SH-SY5Y (cell line): ENCODE results near the gene ARHGAP1.

Source experiments
- GATA2 ChIP-seq: IDR thresholded peaks from 2 replicates; pipeline ENCODE4 v1.6.1; 2011; ENCODE audit warnings: mild to moderate bottlenecking, low read depth, low read length
- GATA3 ChIP-seq: IDR thresholded peaks from 2 replicates; pipeline ENCODE4 v1.6.1; 2011; ENCODE audit warnings: low read depth, mild to moderate bottlenecking, low read length, moderate library complexity

DNA sequence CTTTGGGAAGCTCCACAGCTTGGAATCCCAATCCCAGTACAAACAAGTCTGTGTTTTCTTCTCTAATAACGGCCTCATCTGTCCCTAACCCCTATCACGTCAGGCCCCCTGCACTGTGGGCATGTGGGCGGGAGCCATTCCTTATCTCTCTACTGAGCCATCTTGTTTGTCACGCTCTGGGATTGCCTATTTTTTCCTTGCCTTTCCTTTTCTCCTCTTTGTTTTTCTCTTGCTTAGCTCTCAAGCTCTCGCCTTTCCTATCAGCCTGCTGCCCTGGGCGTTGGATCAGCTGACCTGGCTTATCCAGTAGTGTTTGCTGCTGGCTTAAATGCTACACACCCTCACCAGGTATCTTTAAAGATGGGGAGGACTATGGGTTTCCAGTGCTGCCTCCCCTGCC is 35.8 kb downstream of the ARHGAP1 start:
- TF ChIP-seq GATA2: no peak
- no peak for TF ChIP-seq GATA3
